Urothelium cell line (cell line): Measurements from ENCODE around the gene SNED1.
"Not testable (repeated sequence)": the region's sequence is repeated elsewhere in the genome, so short reads cannot be mapped to it uniquely, and the experiment has no call there.

ENCODE experiments used
- DNase-seq: peaks from one replicate; pipeline ENCODE4 v3.0.0; 2011; ENCODE audit warnings: low spot score, mixed read lengths
- FAIRE-seq: peaks from 2 replicates; lab custom pipeline; 2011; peaks lifted over from hg19 to GRCh38; lab: Jason Lieb, UNC

SNED1 gene

GRCh38 chr2:241081643-241082340, 83.4 kb downstream of the SNED1 start:
- DNase-seq = no peak

GRCh38 chr2:241082341-241083090, 84.1 kb downstream of the SNED1 start:
- DNase-seq (no peak), FAIRE-seq (no peak)

More at GRCh38 chr2:241081643-241082340, 83.4 kb downstream of the SNED1 start:
- no peak for FAIRE-seq

GRCh38 chr2:241083091-241083415, 84.6 kb downstream of the SNED1 start:
- FAIRE-seq (no peak), DNase-seq (no peak)

- FAIRE-seq = no peak
- DNase-seq = no peak
Measured at GRCh38 chr2:241084856-241085444, 86.5 kb downstream of the SNED1 start.

- FAIRE-seq = no peak
- no peak for DNase-seq
Measured at GRCh38 chr2:241087420-241088268, 89.2 kb downstream of the SNED1 start.

- FAIRE-seq = no peak
- no peak for DNase-seq
Measured at GRCh38 chr2:241088376-241088775, 90.0 kb downstream of the SNED1 start.

- FAIRE-seq (no peak), DNase-seq (no peak)
Measured at GRCh38 chr2:241088791-241089732, 90.6 kb downstream of the SNED1 start.

- no peak for FAIRE-seq
- DNase-seq = no peak
Measured at GRCh38 chr2:241091201-241091600, 92.8 kb downstream of the SNED1 start.

- FAIRE-seq = no peak
- DNase-seq = no peak
Measured at GRCh38 chr2:241091734-241092445, 93.5 kb downstream of the SNED1 start.

GRCh38 chr2:241092677-241093076, 94.3 kb downstream of the SNED1 start:
- FAIRE-seq = no peak
- no peak for DNase-seq

- FAIRE-seq, DNase-seq: not testable (repeated sequence)
Measured at GRCh38 chr2:241093133-241093781, 94.8 kb downstream of the SNED1 start.

GRCh38 chr2:241094172-241094571, 95.8 kb downstream of the SNED1 start:
- no peak for FAIRE-seq
- no peak for DNase-seq

- no peak for DNase-seq
- FAIRE-seq = no peak
Measured at GRCh38 chr2:241094924-241095420, 96.6 kb downstream of the SNED1 start.

GRCh38 chr2:241095594-241096290, 97.3 kb downstream of the SNED1 start:
- DNase-seq (no peak), FAIRE-seq (no peak)

- no peak for FAIRE-seq
- DNase-seq = no peak
Measured at GRCh38 chr2:241096979-241097378, 98.6 kb downstream of the SNED1 start.

GRCh38 chr2:241099246-241099645, 100.8 kb downstream of the SNED1 start:
- FAIRE-seq (no peak), DNase-seq (no peak)

- DNase-seq (peak; percentile 93), FAIRE-seq (peak; percentile 59)
Measured at GRCh38 chr2:241102239-241102803, 103.9 kb downstream of the SNED1 start, which contains the start of gene MTERF4. Gene MTERF4, minus strand, starts transcription at chr2:241102287. Its CDS starts 14 bp downstream, at chr2:241102273.

- no peak for DNase-seq
- no peak for FAIRE-seq
Measured at GRCh38 chr2:241103176-241103595, 104.8 kb downstream of the SNED1 start.
